Measurements from ENCODE around the gene SOD3.

SOD3 gene, protein sequence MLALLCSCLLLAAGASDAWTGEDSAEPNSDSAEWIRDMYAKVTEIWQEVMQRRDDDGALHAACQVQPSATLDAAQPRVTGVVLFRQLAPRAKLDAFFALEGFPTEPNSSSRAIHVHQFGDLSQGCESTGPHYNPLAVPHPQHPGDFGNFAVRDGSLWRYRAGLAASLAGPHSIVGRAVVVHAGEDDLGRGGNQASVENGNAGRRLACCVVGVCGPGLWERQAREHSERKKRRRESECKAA

GRCh38 chr4:24794916-24795665 is at the start of gene SOD3:
Gene SOD3, plus strand, starts transcription at chr4:24795573. Its CDS starts 3,949 bp downstream, at chr4:24799522.
- DNase-seq: no peak

GRCh38 chr4:24747234-24747975 is 48.0 kb upstream of the SOD3 start:
- DNase-seq: no peak

DNA sequence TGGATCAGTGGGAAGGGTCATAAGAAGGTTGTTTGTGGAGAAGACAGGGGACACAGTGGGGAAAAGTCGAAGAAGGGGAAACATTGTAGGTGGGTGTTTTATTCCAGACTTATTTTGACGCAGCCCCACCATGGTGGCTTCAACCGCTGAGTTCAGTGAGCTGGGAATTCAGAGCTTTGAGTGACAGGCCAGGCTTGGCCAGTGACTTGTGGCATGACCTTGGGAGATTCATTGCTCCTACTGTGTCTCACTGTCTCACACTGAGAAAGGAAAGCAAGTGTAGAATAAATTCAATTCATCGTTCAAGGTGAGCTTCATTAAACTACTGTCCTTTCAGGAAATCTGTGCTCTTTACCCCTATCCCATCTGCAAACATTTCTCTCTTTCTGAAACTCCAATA is 47.4 kb upstream of the SOD3 start:
- no peak for DNase-seq

DNA sequence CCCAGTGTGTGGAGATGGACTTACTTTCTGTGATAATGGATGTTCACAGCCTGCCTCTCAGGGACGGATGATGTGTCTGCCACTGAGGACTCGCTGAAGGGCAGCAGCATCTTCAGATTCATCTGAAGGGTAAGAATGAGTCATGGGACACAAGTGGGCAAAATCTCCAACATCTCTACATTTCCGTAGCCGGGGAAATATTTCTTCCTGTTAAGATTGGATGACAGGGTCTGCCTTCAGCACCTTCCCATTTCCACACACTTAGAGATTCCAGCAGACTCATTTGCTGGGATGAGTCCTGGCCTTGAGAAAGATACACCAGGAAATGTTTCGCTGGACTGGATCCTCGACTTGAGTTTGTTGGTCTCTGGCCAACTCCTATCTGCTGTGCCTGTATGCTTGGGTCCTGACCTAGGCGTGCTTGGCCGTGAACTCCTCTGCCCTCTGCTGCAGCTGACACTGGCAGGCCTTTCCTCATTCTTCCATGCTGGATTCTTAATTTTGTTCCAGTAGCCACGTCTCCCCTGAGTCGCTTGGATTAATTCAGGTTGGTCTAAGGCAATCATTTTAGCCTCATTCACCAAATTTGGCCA is 46.5 kb upstream of the SOD3 start:
- DNase-seq: no peak

DNA sequence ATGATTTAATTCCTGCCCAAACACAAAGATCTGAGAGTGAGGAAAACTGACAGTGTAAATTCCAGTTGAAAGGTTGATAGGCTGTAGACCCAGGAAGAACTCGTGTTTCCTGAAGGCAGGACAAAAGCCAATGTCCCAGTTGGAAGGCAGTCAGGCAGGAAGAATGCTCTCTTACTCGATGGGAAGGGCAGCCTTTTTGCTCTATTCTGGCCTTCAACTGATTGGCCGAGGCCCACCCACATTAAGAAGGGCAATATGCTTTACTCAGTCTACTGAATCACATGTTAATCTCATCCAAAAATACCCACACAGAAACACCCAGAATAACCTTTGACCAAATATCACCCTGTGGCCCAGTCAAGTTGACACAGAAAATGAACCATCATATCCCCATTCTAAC is 45.3 kb upstream of the SOD3 start:
- DNase-seq: no peak

GRCh38 chr4:24751926-24752539 is 43.3 kb upstream of the SOD3 start:
- DNase-seq: no peak

DNA sequence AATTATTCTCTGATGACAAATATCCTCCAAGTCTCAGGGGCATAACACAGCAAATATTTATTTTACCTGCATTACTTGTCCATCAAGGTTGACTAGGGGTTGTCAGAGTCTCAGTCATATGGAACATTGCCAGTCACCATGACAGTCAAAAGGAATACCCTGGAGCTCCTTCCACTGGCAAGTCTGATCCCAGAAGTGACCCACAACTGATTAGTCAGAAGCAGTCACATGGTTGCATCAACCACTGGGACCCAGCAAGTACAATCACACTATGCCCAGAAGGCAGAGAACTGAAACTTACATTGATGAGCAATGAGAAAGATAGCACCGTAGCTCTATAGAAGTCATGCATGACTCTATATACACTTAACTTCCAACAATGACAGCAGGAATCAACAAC is 41.9 kb upstream of the SOD3 start:
- no peak for DNase-seq

DNA sequence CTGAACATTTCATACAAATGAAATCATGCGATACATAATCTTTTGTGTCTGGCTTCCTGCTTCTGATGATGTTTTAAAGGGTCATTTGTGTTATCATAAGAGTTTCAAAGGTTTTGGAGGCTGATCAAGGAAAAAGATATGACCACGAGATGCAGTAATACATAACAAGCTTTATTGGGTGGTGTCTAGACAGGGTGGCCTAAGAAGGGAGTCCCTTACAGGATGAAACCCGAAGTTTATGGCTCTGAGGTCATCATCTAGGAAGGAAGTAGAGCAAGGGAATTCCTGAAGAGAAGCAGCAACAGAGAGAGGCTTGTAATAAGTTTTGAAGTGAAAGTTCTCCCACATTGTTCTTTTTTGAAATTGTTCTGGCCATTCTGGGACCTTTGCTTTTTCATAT is 40.8 kb upstream of the SOD3 start:
- DNase-seq: no peak

GRCh38 chr4:24763631-24764297 is 31.6 kb upstream of the SOD3 start:
- DNase-seq: no peak

DNA sequence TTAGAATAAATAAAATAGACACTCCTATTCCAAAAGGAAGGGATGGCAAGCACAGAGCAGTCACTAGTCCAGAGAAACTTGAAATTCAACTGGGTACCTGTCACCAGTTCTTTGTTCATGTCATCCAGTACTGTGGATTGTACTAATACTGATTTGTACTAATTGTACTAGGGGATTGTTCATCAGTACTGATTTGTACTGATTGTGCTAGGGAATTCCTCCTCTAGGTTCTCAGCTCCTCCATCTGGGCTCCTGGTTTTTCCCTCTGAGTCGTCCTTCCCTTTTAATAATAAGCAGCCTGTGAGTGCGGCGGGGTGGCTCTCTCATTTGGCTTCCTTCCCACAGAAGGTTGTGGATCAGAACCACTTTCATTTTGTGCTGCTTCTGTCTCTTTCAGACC is 31.0 kb upstream of the SOD3 start:
- DNase-seq: no peak

DNA sequence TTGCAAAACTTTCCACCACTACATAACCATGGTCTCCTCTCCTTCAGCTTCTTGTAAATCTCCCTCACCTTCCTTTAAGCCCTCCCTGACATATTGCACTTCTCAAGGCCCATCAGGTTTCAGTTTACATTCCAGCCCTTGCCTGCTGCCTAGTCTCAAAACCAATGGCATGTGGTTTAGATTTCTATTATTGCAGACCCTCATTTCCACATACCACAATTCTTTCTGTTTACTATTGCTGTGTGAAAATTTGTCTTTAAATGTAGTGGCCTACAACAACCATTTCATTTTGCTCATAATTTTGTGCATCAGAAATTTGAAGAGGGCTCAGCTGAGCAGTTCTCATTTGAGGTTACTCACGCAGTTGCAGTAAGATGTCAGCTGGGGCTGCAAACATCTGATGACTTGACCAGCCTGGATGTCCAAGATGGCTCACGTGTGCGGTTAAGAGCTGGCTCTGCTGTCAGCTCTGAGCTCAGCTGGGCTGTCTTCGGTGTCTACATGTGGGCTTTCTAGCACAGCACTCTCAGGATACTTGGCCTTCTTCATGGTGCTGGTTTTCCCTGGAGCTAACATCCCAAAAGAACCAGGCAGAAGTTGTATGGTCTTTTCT is 29.9 kb upstream of the SOD3 start:
- DNase-seq: no peak

- no peak for DNase-seq
Observed at GRCh38 chr4:24768006-24768405, 27.4 kb upstream of the SOD3 start.

DNA sequence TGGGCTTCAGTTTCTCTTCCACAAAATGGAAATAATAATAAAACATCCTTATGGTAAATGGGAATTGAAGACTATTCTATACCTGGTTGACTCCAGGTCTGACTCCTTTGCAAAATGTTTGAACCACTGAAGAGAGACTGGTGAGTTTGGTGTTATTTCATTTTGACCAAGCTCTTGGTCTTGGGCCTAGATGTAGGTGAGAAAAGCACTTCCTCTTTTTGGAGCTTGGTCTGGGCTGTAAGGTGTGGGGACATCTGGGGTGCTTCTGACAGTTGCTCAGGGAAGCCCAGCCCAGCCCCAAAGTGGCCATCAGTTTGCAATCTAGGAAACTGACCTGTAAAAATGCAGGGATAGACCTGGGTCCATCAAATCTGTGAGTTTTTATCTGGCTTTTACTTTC is 26.8 kb upstream of the SOD3 start:
- peak; percentile 7 for DNase-seq

- DNase-seq: no peak
Observed at GRCh38 chr4:24769571-24769970, 25.8 kb upstream of the SOD3 start.

DNA sequence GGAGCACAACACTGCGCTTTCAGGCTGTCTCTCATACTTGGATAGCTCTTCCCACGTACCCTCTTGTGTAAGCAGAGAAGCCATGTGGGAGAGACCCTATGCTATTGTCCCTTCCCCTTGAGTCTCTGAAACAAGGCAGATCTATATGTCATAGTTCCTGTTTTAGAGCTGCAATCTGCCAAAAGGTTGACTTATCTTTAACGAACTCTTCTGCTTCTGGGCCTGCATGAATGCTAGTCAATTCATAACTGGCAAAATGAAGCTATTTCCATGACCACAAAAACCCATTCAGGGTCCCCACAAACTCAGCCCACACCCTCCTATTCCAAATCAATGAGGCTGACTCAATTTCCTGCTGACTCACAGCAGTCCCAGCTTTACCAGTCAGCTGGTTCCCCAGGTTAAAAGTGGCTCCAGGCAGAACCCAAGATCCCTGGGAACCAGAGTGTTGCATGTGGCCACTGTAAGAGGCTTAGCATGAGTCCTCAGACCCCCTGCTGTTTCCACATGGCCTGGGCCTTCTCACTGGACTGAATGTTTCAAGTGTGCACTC is 25.3 kb upstream of the SOD3 start:
- peak; percentile 43 for DNase-seq

DNA sequence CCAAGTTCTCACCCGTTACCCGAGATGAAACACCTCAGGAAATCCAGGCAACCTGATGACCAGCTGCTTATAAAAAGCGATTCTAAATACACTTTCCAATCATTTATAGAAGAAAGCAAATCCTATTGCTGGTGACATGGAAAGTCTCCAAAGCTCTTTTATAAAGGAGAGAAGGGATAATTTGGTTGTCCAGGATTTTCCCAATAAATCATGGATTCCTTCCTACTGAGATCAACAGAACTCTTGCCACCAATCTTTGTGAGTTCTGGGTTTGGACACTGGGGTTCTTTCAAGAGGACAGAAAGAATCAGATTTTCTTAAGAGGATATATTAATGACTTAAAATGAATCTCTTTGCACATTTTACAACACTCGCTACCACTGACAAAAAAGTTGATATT is 24.7 kb upstream of the SOD3 start:
- no peak for DNase-seq

GRCh38 chr4:24771241-24771640 is 24.1 kb upstream of the SOD3 start:
- no peak for DNase-seq

GRCh38 chr4:24772061-24772705 is 23.2 kb upstream of the SOD3 start:
- DNase-seq: no peak

DNA sequence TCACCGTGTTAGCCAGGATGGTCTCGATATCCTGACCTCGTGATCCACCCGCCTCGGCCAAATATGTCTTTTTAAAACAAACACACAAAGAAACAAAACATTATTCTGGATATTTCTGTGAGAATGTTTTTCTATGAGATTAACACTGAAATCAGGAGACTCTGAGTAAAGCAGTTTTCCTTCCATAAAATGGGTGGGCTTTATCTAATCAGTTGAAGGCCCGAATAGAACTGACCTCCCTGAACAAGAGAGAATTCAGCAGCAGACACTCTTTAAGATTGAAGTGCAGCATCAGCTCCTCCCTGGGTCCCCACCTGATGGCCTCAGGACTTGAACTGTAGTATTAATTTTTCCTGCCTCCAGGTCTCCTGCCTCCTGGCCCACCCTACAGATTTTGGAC is 22.4 kb upstream of the SOD3 start:
- no peak for DNase-seq

DNA sequence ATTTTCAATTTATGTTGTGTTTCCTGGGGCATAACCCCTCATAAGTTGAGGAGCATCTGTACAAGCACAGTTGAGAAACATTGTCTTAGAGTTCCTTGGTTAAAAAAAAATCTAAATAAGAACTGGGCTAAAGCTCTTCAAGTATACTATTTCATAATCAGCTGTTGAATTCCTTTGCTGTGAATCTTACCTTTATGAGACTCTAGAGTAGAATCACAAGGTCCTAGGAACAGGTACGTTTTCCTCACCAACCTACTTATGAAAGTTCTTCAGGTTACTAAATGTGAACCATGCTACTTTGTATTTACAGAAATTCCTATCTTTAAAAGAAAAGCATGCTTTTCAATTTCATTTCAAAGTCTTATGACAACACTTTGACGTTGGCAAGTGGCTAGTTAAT is 20.9 kb upstream of the SOD3 start:
- no peak for DNase-seq

DNA sequence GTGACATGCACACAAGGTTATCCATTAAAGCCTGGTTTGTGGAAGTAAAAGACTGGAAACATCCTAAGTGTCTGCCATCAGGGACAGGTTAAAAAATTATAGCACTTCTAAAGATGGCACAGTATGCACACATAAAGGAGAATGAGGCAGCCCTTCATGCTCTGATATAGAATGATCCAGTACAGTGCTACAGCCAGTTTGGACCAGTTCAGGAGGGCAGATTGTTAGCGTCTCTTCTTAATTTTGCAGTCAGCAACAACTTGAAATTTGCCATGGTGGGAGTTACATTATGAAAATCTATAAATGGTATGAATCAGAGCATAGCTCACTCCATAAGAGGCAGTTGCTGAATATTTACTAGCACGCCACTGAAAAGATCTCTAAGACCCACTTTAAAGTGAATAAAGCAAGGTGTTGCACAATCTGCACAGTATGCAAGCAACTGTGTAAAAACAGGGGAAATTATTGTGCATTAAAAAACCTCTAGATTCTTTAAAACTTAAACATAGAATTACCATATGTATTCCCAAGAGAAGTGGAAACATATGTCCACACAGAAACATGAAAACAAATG is 20.3 kb upstream of the SOD3 start:
- DNase-seq: no peak

Measured in hematopoietic multipotent progenitor cell treated with erythropoietin and hydrocortisone succinate and interleukin-3 and kit ligand, for 4 days (in vitro differentiated cells).